Measurements from ENCODE around the gene CTIF.

Gene CTIF

GRCh38 chr18:48804856-48805610, 266.2 kb downstream of the CTIF start:
- Histone ChIP-seq H3K27me3 (ENCODE audit: control insufficient read depth, insufficient read depth, low read length) (no peaks in the 10 kb centered on the region), H3K79me2 (no peaks in the 10 kb centered on the region), H3K4me1 (peaks cover 4% of the 10 kb centered on the region), H3K4me2 (ENCODE audit: low read length) (no peak overlapping the region), H3K27ac (no peak overlapping the region), H3K9ac (no peak overlapping the region), H3K9me3 (ENCODE audit: control insufficient read depth, low read length) (no peaks in the 10 kb centered on the region), H3K4me3 (ENCODE audit: low read depth, low read length) (no peak overlapping the region), H3K36me3 (ENCODE audit: control insufficient read depth, insufficient read depth, low read length) (no peaks in the 10 kb centered on the region), H2AFZ (no peak overlapping the region)
- TF ChIP-seq CTCF (IDR thresholded peaks at IDR 0.05) = no peak

GRCh38 chr18:48805826-48806535, 267.1 kb downstream of the CTIF start:
- TF ChIP-seq CTCF (IDR thresholded peaks at IDR 0.05) = no peak
- Histone ChIP-seq H3K4me1 (peaks cover 4% of the 10 kb centered on the region), H3K27ac (no peak overlapping the region), H3K79me2 (no peaks in the 10 kb centered on the region), H3K9me3 (ENCODE audit: control insufficient read depth, low read length) (no peaks in the 10 kb centered on the region), H3K4me3 (ENCODE audit: low read depth, low read length) (no peak overlapping the region), H3K36me3 (ENCODE audit: control insufficient read depth, insufficient read depth, low read length) (no peaks in the 10 kb centered on the region), H2AFZ (no peak overlapping the region), H3K4me2 (ENCODE audit: low read length) (no peak overlapping the region), H3K27me3 (ENCODE audit: control insufficient read depth, insufficient read depth, low read length) (no peaks in the 10 kb centered on the region), H3K9ac (no peak overlapping the region)

DNA sequence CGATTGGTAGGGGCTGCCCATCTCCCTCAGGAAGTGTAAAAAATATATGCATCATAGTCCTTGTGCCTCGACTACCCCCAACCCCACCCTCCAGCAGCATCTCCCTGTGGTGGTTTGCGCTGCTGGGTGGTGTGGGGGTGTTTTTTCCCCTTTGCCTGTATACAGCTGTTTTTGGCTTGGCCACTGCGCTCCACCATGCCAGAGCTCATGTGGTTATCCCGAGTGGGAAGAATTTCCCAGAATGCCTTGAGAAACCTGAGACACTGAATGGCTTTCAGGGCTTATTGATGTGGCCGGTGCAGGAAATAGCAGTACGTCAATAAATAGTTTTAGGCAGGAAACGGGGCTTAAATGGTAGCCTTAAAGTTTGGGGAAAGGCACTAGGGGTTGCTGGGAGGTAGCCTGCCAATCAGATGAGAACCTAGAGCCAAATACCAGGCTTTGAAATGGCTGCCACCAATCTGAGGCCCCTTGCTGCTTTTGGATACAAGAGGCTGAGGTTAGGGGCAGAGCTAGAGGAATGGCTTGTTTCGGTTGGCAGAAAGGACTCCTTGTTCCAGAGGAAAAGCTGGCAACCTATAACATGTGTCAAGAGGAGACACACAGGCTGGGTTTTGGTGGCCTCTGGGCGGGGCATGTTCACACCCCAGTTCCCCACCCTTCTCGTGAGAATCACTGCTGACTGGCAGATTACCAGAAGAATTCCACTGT, 267.9 kb downstream of the CTIF start:
- H3K4me3 ChIP-seq (ENCODE audit: low read depth, low read length) = no peak overlapping the region
- no peak overlapping the region for H3K9ac ChIP-seq
- no peak for TF ChIP-seq CTCF (IDR thresholded peaks at IDR 0.05)
- H3K27me3 ChIP-seq (ENCODE audit: control insufficient read depth, insufficient read depth, low read length) = no peaks in the 10 kb centered on the region
- H2AFZ ChIP-seq = no peak overlapping the region
- no peak overlapping the region for H3K27ac ChIP-seq
- no peaks in the 10 kb centered on the region for H3K36me3 ChIP-seq (ENCODE audit: control insufficient read depth, insufficient read depth, low read length)
- H3K4me1 ChIP-seq = peaks cover 4% of the 10 kb centered on the region
- no peaks in the 10 kb centered on the region for H3K9me3 ChIP-seq (ENCODE audit: control insufficient read depth, low read length)
- H3K4me2 ChIP-seq (ENCODE audit: low read length) = no peak overlapping the region
- H3K79me2 ChIP-seq = no peaks in the 10 kb centered on the region

DNA sequence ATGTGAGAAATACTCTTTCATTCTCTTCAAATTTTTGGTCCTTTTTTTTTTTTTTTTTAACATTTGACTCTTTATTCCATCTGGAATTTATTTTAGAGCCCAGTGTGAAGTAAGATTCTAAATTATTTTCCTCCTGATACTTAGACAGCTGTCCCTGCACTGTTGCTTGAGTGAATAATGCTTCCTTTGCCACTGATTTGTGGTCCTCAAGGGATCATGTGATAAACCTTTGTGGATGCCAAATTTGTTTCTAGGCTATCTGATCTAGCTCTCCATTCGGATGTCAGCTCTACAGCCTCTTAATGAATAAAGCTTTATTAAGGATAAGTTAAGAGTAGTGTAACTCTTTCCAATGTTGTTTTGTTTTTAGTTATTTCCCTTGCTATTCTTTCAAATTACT, 269.6 kb downstream of the CTIF start:
- TF ChIP-seq CTCF (IDR thresholded peaks at IDR 0.05) = no peak
- no peaks in the 10 kb centered on the region for H3K79me2 ChIP-seq
- H3K4me2 ChIP-seq (ENCODE audit: low read length) = no peak overlapping the region
- H3K36me3 ChIP-seq (ENCODE audit: control insufficient read depth, insufficient read depth, low read length) = no peaks in the 10 kb centered on the region
- H3K4me3 ChIP-seq (ENCODE audit: low read depth, low read length) = no peak overlapping the region
- H3K9me3 ChIP-seq (ENCODE audit: control insufficient read depth, low read length) = no peaks in the 10 kb centered on the region
- no peak overlapping the region for H2AFZ ChIP-seq
- H3K27ac ChIP-seq = no peak overlapping the region
- no peak overlapping the region for H3K9ac ChIP-seq
- H3K27me3 ChIP-seq (ENCODE audit: control insufficient read depth, insufficient read depth, low read length) = no peaks in the 10 kb centered on the region
- H3K4me1 ChIP-seq = no peaks in the 10 kb centered on the region
